NCI-H345 (cell line): ENCODE data around the gene CREBBP.
A peak's percentile ranks its signal among the peaks of the same experiment; 100 is the strongest.
"Not testable (repeated sequence)": the region's sequence is repeated elsewhere in the genome, so short reads cannot be mapped to it uniquely, and the experiment has no call there.

Experiments used
- DNase-seq: peaks from one replicate; lab custom pipeline; 2025; lab: John Stamatoyannopoulos, UW

CREBBP gene

GRCh38 chr16:3880623-3881498 is at the start of gene CREBBP:
CREBBP (minus strand) TSS chr16:3880713; CDS start chr16:3879916, 797 bp downstream.
- peak; percentile 91 for DNase-seq

- not testable (repeated sequence) for DNase-seq
Measured at GRCh38 chr16:3927147-3927546, 46.6 kb upstream of the CREBBP start.

GRCh38 chr16:3924763-3925162 is 44.2 kb upstream of the CREBBP start:
- no peak for DNase-seq

- no peak for DNase-seq
Measured at GRCh38 chr16:3922241-3922640, 41.7 kb upstream of the CREBBP start.

- no peak for DNase-seq
Measured at GRCh38 chr16:3920206-3920605, 39.7 kb upstream of the CREBBP start.

- DNase-seq = no peak
Measured at GRCh38 chr16:3919413-3919812, 38.9 kb upstream of the CREBBP start.

- DNase-seq = no peak
Measured at GRCh38 chr16:3915426-3916260, 35.1 kb upstream of the CREBBP start.

GRCh38 chr16:3912897-3913296 is 32.4 kb upstream of the CREBBP start:
- DNase-seq = no peak

GRCh38 chr16:3912373-3912772 is 31.9 kb upstream of the CREBBP start:
- no peak for DNase-seq

GRCh38 chr16:3911741-3912140 is 31.2 kb upstream of the CREBBP start:
- DNase-seq = not testable (repeated sequence)

GRCh38 chr16:3909791-3910583 is 29.5 kb upstream of the CREBBP start:
- DNase-seq = no peak

GRCh38 chr16:3908951-3909437 is 28.5 kb upstream of the CREBBP start:
- no peak for DNase-seq

GRCh38 chr16:3907586-3907985 is 27.1 kb upstream of the CREBBP start:
- DNase-seq = peak; percentile 20

GRCh38 chr16:3906363-3906762 is 25.9 kb upstream of the CREBBP start:
- DNase-seq = no peak

- DNase-seq = peak; percentile 27
Measured at GRCh38 chr16:3904875-3905274, 24.4 kb upstream of the CREBBP start.

- no peak for DNase-seq
Measured at GRCh38 chr16:3890091-3890490, 9.6 kb upstream of the CREBBP start.

GRCh38 chr16:3889059-3889458 is 8.5 kb upstream of the CREBBP start:
- DNase-seq = no peak

GRCh38 chr16:3885999-3886398 is 5.5 kb upstream of the CREBBP start:
- not testable (repeated sequence) for DNase-seq

- DNase-seq = no peak
Measured at GRCh38 chr16:3884398-3884797, 3.9 kb upstream of the CREBBP start.

- DNase-seq = no peak
Measured at GRCh38 chr16:3882531-3882930, 2.0 kb upstream of the CREBBP start.

GRCh38 chr16:3881499-3881990 is 1.0 kb upstream of the CREBBP start:
- DNase-seq = no peak
